ENCODE results near the gene POC1A.
A peak's percentile ranks its signal among the peaks of the same experiment; 100 is the strongest.
"Not testable (repeated sequence)": the region's sequence is repeated elsewhere in the genome, so short reads cannot be mapped to it uniquely, and the experiment has no call there.

The POC1A gene

GRCh38 chr3:52153389-52154096 is 680 bp downstream of the POC1A start:
- Histone ChIP-seq H3K9me3 (no peaks in the 10 kb centered on the region), H3K4me1 (peaks cover 22% of the 10 kb centered on the region), H3K4me3 (peak overlapping the region; percentile 81), H3K27ac (peak overlapping the region; percentile 81), H3K4me2 (peak overlapping the region; percentile 96), H3K9ac (peak overlapping the region; percentile 84), H4K20me1 (no peaks in the 10 kb centered on the region), H3K36me3 (peaks cover 28% of the 10 kb centered on the region), H3K27me3 (no peaks in the 10 kb centered on the region)
- no peak for TF ChIP-seq Cebpa-rat (IDR thresholded peaks at IDR 0.05)

GRCh38 chr3:52151991-52152390 is 2.2 kb downstream of the POC1A start:
- Histone ChIP-seq H3K4me1 (peaks cover 22% of the 10 kb centered on the region), H3K36me3 (peaks cover 43% of the 10 kb centered on the region)
- not testable (repeated sequence) for H3K4me3 ChIP-seq, H4K20me1 ChIP-seq, H3K27ac ChIP-seq, H3K9me3 ChIP-seq, H3K27me3 ChIP-seq, H3K9ac ChIP-seq, H3K4me2 ChIP-seq

- TF ChIP-seq Cebpa-rat (IDR thresholded peaks at IDR 0.05): no peak
- no peak overlapping the region for H3K27ac ChIP-seq
- H3K9ac ChIP-seq: peak overlapping the region; percentile 27
- H3K36me3 ChIP-seq: peaks cover 55% of the 10 kb centered on the region
- H3K9me3 ChIP-seq: no peaks in the 10 kb centered on the region
- no peak overlapping the region for H3K4me3 ChIP-seq
- no peak overlapping the region for H3K4me2 ChIP-seq
- no peaks in the 10 kb centered on the region for H3K27me3 ChIP-seq
- peaks cover 22% of the 10 kb centered on the region for H3K4me1 ChIP-seq
- H4K20me1 ChIP-seq: no peaks in the 10 kb centered on the region
Measured at GRCh38 chr3:52150860-52151259, 3.4 kb downstream of the POC1A start.

GRCh38 chr3:52150357-52150756 is 3.9 kb downstream of the POC1A start:
- Histone ChIP-seq H3K9me3 (no peaks in the 10 kb centered on the region), H3K36me3 (peaks cover 60% of the 10 kb centered on the region), H4K20me1 (no peaks in the 10 kb centered on the region), H3K27ac (no peak overlapping the region), H3K4me3 (no peak overlapping the region), H3K4me2 (no peak overlapping the region), H3K9ac (peak overlapping the region; percentile 27), H3K4me1 (peaks cover 20% of the 10 kb centered on the region), H3K27me3 (no peaks in the 10 kb centered on the region)
- no peak for TF ChIP-seq Cebpa-rat (IDR thresholded peaks at IDR 0.05)

GRCh38 chr3:52149726-52150125 is 4.5 kb downstream of the POC1A start:
- H3K36me3 ChIP-seq: peaks cover 66% of the 10 kb centered on the region
- H4K20me1 ChIP-seq: no peaks in the 10 kb centered on the region
- no peaks in the 10 kb centered on the region for H3K9me3 ChIP-seq
- H3K4me1 ChIP-seq: peaks cover 15% of the 10 kb centered on the region
- TF ChIP-seq Cebpa-rat (IDR thresholded peaks at IDR 0.05): no peak
- no peak overlapping the region for H3K4me2 ChIP-seq
- no peaks in the 10 kb centered on the region for H3K27me3 ChIP-seq
- no peak overlapping the region for H3K27ac ChIP-seq
- no peak overlapping the region for H3K4me3 ChIP-seq
- H3K9ac ChIP-seq: 0 out of 2 replicates have a peak overlapping the region, but pooled peaks have one; percentile 8

- Histone ChIP-seq H3K27ac (no peak overlapping the region), H3K36me3 (peaks cover 70% of the 10 kb centered on the region), H3K27me3 (no peaks in the 10 kb centered on the region), H3K4me1 (peaks cover 18% of the 10 kb centered on the region), H3K9ac (0 out of 2 replicates have a peak overlapping the region, but pooled peaks have one; percentile 8), H3K9me3 (no peaks in the 10 kb centered on the region), H4K20me1 (no peaks in the 10 kb centered on the region), H3K4me2 (no peak overlapping the region), H3K4me3 (no peak overlapping the region)
- no peak for TF ChIP-seq Cebpa-rat (IDR thresholded peaks at IDR 0.05)
Measured at GRCh38 chr3:52149021-52149420, 5.2 kb downstream of the POC1A start.

- H3K9ac ChIP-seq: peak overlapping the region; percentile 29; the same call in 1 of the 2 replicates
- no peaks in the 10 kb centered on the region for H3K9me3 ChIP-seq
- no peak for TF ChIP-seq Cebpa-rat (IDR thresholded peaks at IDR 0.05)
- H3K4me1 ChIP-seq: peaks cover 12% of the 10 kb centered on the region
- no peak overlapping the region for H3K4me3 ChIP-seq
- H3K27ac ChIP-seq: no peak overlapping the region
- peaks cover 82% of the 10 kb centered on the region for H3K36me3 ChIP-seq
- H3K27me3 ChIP-seq: no peaks in the 10 kb centered on the region
- H3K4me2 ChIP-seq: no peak overlapping the region
- H4K20me1 ChIP-seq: no peaks in the 10 kb centered on the region
Measured at GRCh38 chr3:52147804-52148203, 6.4 kb downstream of the POC1A start.

- TF ChIP-seq Cebpa-rat (IDR thresholded peaks at IDR 0.05): no peak
- Histone ChIP-seq H3K4me3 (no peak overlapping the region), H3K27ac (no peak overlapping the region), H4K20me1 (no peaks in the 10 kb centered on the region), H3K9ac (no peak overlapping the region), H3K9me3 (no peaks in the 10 kb centered on the region), H3K4me2 (no peak overlapping the region), H3K27me3 (no peaks in the 10 kb centered on the region), H3K4me1 (peaks cover 9% of the 10 kb centered on the region), H3K36me3 (peaks cover 90% of the 10 kb centered on the region)
Measured at GRCh38 chr3:52146811-52147210, 7.4 kb downstream of the POC1A start.

GRCh38 chr3:52146189-52146588 is 8.0 kb downstream of the POC1A start:
- Histone ChIP-seq H3K4me2 (no peak overlapping the region), H3K9me3 (no peaks in the 10 kb centered on the region), H3K27me3 (no peaks in the 10 kb centered on the region), H4K20me1 (no peaks in the 10 kb centered on the region), H3K36me3 (peaks cover 95% of the 10 kb centered on the region), H3K27ac (no peak overlapping the region), H3K9ac (no peak overlapping the region), H3K4me1 (peaks cover 9% of the 10 kb centered on the region), H3K4me3 (no peak overlapping the region)
- no peak for TF ChIP-seq Cebpa-rat (IDR thresholded peaks at IDR 0.05)

GRCh38 chr3:52145736-52146110 is 8.5 kb downstream of the POC1A start:
- no peak overlapping the region for H3K4me2 ChIP-seq
- TF ChIP-seq Cebpa-rat (IDR thresholded peaks at IDR 0.05): no peak
- H3K9ac ChIP-seq: no peak overlapping the region
- no peaks in the 10 kb centered on the region for H3K27me3 ChIP-seq
- H3K36me3 ChIP-seq: peaks cover 97% of the 10 kb centered on the region
- no peak overlapping the region for H3K27ac ChIP-seq
- H3K4me3 ChIP-seq: no peak overlapping the region
- H4K20me1 ChIP-seq: no peaks in the 10 kb centered on the region
- peaks cover 9% of the 10 kb centered on the region for H3K4me1 ChIP-seq
- H3K9me3 ChIP-seq: no peaks in the 10 kb centered on the region

All from BLaER1 (cell line).